ENCODE measurements around the gene CUL1.

DNA sequence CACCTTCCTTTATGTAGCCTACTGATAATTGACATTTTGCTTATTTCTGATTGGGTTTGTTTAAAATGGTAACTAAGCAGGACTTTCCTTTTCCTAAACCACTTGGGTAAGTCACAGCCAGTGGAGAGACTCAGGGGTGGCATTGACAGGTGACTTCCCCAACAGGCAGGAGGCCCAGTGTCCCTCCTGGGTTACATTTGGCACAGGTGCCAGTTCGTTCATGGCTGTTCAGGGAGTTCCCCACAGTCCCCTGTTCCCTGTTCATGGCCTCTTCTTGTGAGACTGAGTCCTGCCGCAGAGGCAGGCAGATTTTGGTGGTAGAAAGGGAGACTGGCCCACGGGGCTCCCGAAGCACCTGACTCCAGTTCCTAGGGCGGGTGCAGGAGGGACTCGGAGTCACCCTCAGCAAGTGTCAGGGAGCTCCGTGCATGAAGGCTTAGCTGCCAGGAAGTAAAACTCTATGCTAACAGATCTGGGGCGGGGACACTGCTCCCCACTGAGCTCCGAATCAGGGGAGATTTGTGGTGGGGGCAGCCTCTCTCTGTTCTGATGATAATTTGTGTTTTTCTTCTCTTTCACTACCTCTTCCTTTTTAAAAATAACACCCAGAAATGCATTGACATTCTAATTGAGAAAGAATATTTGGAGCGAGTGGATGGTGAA is 101.3 kb downstream of the CUL1 start:
- TF ChIP-seq CREB1 (IDR thresholded peaks at IDR 0.05; ENCODE audit: low read depth) (no peak), RAD21 (IDR thresholded peaks at IDR 0.05; ENCODE audit: low read depth) (no peak), EP300 (IDR thresholded peaks at IDR 0.05; ENCODE audit: borderline replicate concordance) (no peak)
